GM21390 (cell line): ENCODE results near the gene EGLN1.
"Not testable (repeated sequence)": the region's sequence is repeated elsewhere in the genome, so short reads cannot be mapped to it uniquely, and the experiment has no call there.

Experiments used
- ATAC-seq: cut with Tn5 transposase; IDR thresholded peaks from one replicate; pipeline ENCODE4 v1.9.1; 2021; ENCODE audit not compliant: unreplicated experiment

EGLN1 gene

GRCh38 chr1:231369282-231369681, 52.8 kb downstream of the EGLN1 start:
- ATAC-seq: no peak

GRCh38 chr1:231364192-231364591, 57.9 kb downstream of the EGLN1 start:
- ATAC-seq: no peak

GRCh38 chr1:231363624-231364023, 58.5 kb downstream of the EGLN1 start:
- no peak for ATAC-seq

GRCh38 chr1:231362325-231362724, 59.8 kb downstream of the EGLN1 start:
- no peak for ATAC-seq

GRCh38 chr1:231359113-231359512, 63.0 kb downstream of the EGLN1 start:
- ATAC-seq: no peak

GRCh38 chr1:231357831-231358354, 64.2 kb downstream of the EGLN1 start:
- peak; percentile 73 for ATAC-seq

GRCh38 chr1:231357187-231357772, 64.8 kb downstream of the EGLN1 start:
- peak; percentile 7 for ATAC-seq

- no peak for ATAC-seq
Measured at GRCh38 chr1:231355171-231355570, 66.9 kb downstream of the EGLN1 start.

GRCh38 chr1:231354330-231355020, 67.6 kb downstream of the EGLN1 start:
- ATAC-seq: no peak

- ATAC-seq: no peak
Measured at GRCh38 chr1:231353086-231353485, 69.0 kb downstream of the EGLN1 start.

- ATAC-seq: no peak
Measured at GRCh38 chr1:231351816-231352215, 70.3 kb downstream of the EGLN1 start.

GRCh38 chr1:231348856-231349255, 73.2 kb downstream of the EGLN1 start:
- not testable (repeated sequence) for ATAC-seq

- ATAC-seq: no peak
Measured at GRCh38 chr1:231348442-231348841, 73.6 kb downstream of the EGLN1 start.

GRCh38 chr1:231347961-231348360, 74.1 kb downstream of the EGLN1 start:
- ATAC-seq: no peak

- no peak for ATAC-seq
Measured at GRCh38 chr1:231340328-231341013, 81.6 kb downstream of the EGLN1 start.

GRCh38 chr1:231338270-231339128, 83.6 kb downstream of the EGLN1 start, which contains the start of gene SPRTN:
Gene SPRTN, plus strand, starts transcription at chr1:231338293. Its CDS starts 91 bp downstream, at chr1:231338384.
- peak; percentile 5 for ATAC-seq

GRCh38 chr1:231337472-231338269, 84.4 kb downstream of the EGLN1 start, which contains the start of gene EXOC8:
Gene EXOC8, minus strand, starts transcription at chr1:231337852. Its CDS starts 107 bp downstream, at chr1:231337745.
- peak; percentile 75 for ATAC-seq

GRCh38 chr1:231337043-231337471, 85.0 kb downstream of the EGLN1 start:
- peak; percentile 2 for ATAC-seq

- ATAC-seq: no peak
Measured at GRCh38 chr1:231335663-231336602, 86.2 kb downstream of the EGLN1 start.
